MV-4-11 (cell line): ENCODE measurements around the gene MAN2B1.
A peak's percentile ranks its signal among the peaks of the same experiment; 100 is the strongest.

Experiments
- DNase-seq: peaks from one replicate; lab custom pipeline; 2025; lab: John Stamatoyannopoulos, UW

Gene MAN2B1

DNA sequence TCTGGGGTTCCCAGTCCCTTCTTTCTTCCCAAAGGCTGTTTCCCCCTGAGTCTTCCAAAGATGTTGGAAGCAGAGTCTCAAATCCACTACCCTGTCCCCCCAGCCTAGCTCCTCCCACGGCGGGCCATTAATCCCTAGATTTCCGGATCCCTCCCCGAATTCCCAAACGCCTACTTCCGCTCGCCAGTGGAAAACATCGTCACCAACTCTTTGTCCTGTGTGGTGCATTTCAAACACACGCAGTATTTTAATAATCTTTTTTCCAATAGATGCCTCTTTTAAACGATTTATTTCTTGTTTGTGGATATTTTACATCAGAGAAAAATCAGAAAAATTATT is 55.2 kb downstream of the MAN2B1 start:
- DNase-seq, result peak; percentile 32

DNA sequence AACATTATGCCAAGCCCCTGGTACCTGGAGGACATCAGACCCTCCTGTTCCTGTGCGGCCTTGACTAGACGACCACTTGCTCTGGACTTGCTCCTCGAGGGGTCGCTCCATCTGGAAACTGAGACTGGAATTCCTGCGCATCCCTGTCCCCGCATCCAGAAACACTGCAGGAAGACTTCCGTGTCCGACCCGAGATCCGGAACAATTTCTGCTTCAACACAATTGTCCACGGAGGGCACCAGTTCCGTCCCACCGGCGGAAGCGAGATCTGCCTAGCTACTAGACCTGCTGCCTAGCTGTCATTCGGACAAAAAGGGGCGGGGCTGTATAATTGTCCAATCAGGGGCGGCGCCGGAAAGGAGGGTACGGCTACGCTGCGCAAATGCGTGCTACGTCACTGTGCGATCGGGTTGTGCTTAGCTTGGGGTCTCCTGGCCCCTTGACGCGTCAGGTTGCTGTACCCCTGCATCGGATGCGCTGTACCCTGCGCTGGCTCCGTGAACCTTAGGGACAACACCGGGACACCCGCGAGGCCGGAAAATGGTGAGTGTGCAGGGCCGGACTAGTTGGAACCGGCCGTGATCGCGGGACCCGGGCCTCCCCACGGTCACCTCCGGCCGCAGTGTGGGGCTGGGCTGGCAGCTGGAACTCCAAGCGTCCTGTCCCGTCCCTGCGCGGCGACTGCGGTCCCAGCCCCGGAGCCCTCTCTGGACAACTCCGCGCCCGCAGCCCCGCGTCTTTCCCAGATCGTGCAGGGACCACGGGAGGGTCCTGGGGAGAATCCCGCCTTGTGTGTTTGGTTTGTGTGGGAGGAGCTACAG is 55.8 kb downstream of the MAN2B1 start, which contains the start of the genes ZNF490 and ZNF791:
TSS of gene ZNF490 (minus strand) at position 274 of the 821 bp plus-strand sequence. CDS start at position 141, 133 bp downstream.
TSS of gene ZNF791 (plus strand) at position 381 of the 821 bp plus-strand sequence. CDS start at position 541, 160 bp downstream.
- DNase-seq, result peak; percentile 99

DNA sequence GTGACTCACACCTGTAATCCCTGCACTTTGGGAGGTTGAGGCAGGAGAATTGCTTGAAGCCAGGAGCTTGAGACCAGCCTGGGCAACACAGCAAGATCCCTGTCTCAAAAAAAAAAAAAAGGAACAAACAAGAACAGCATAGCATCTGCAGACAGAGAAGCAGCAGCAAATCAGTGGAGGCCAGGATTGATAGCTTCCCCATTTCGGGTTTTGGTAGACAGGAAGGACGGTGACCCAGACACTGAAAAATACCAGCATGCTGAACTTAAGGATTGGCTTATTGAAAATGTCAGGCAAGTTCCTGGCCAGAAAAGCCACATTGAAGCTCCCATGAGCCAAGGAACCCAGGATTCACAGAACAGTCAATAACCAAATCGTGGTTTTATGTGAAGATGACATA is 58.9 kb downstream of the MAN2B1 start:
- DNase-seq, result peak; percentile 68

DNA sequence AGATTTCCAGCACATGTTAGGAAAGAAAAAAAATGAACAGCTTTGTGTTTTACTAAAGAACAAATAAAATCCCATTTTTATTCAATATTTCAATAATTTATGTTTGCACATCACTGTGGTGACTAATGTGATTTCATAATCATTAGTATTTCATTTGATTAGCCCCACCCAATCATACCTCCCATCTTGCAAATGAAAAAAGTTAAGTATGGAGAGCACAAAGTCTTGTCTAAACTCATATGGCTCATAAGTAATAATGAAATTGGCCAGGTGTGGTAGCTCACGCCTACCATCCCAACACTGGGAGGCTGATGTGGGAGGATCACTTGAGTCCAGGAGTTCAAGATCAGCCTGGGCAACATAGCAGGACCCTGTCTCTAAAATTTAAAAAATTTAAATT is 59.7 kb downstream of the MAN2B1 start:
- DNase-seq, result no peak

DNA sequence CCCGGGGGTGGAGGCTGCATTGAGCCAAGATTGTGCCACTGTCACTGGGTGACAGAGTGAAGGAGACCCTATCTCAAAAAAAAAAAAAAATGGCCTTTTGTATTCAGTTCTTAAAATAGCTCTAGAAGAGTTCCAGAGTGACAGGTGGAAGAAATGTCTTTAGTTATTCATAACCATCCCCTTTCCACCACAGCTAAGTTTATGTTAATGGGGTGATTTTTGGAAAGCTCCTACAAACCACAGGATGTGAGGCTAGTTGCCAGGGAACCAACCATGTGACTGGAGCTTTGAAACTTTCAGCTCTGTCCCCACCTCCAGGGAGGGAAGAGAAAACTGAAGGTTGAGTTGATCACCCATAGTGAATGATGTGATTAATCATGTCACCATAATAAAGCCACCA is 62.8 kb downstream of the MAN2B1 start:
- DNase-seq, result peak; percentile 50

DNA sequence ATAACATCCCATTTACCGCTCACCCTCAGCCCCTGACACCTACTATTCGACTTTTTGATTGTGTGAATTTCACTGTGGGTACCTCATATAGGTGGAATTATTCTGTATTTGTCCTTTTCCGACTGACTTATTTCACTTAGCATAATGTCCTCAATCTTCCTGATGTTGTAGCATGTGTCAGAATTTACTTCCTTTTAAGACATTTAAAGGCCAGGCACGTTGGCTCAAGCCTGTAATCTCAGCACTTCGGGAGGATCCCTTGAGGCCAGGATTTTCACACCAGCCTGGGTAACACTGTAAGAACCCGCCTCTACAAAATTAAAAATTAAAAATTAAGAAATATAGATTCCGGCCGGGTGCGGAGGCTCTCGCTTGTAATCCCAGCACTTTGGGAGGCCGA is 68.9 kb downstream of the MAN2B1 start:
- no peak for DNase-seq

DNA sequence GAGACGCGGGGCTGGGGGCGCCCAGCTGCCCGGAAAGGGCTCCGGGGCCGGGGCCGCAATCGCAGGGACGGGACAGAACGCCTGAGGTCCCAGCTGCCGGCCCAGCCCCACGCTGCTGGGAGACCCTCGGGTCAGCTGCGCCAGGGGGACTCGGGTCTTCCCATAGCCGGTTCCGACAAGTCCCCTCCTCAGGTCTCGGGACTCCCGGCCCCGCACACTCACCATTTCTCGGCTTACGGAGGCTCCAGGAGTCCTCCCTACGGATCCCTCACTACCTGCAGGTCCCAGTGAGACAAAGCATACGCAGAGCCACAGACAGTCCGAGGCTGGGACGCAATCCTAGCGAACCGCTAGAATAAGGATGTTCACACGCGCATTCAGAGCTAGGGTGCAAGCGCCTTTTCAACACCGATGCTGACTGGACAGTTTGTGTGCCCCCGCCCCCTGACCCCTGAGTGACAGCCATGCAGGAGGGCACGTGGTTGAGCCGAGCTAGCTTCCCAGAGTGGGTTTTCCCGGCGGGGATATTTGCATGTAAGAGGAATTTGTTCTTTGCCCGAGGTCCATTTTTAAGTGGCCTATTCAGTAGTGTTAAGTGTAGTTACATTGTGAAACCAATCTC is 69.5 kb downstream of the MAN2B1 start:
- DNase-seq, result no peak
